Subcutaneous preadipocyte (primary cell): ENCODE measurements around the gene NFYA. TPM values are rescaled to one million over a fixed set of nuclear protein-coding genes. Genes with fewer than 3 reads are reported as not detected.

Source experiments
- total RNA-seq: library from RNA; depleted of rRNA; stranded (reverse); fragments of >200 nt; gene quantifications from 2 replicates; pipeline ENCODE4 v1.2.3, GENCODE V29; 2012

NFYA gene
- 5.9 and 11.3 TPM in 2 replicates for total RNA-seq

GRCh38 chr6:41072836-41073202, at the start of gene NFYA:
TSS of gene NFYA (plus strand) at chr6:41072974. CDS start at chr6:41079090, 6,116 bp downstream.

GRCh38 chr6:41039060-41039998, 33.4 kb upstream of the NFYA start, which contains the start of gene UNC5CL:
TSS of gene UNC5CL (minus strand) at chr6:41039221. CDS start at chr6:41035074, 4,147 bp downstream.

GRCh38 chr6:41042226-41043055, 30.3 kb upstream of the NFYA start, which contains the start of gene TSPO2:
TSS of gene TSPO2 (plus strand) at chr6:41042467. CDS start at chr6:41042986, 519 bp downstream.

GRCh38 chr6:41053041-41053440, 19.7 kb upstream of the NFYA start, which contains the start of gene APOBEC2:
TSS of gene APOBEC2 (plus strand) at chr6:41053202. CDS start at chr6:41053348, 146 bp downstream.

GRCh38 chr6:41071923-41072835, 595 bp upstream of the NFYA start, which contains the start of gene OARD1:
TSS of gene OARD1 (minus strand) at chr6:41072356. CDS start at chr6:41071634, 722 bp downstream.

Other genes with a start within 250 kb of the NFYA start
- under 0.01 TPM in 2 replicates for gene UNC5CL, start 33.8 kb upstream of the NFYA start, total RNA-seq
- gene TSPO2, start 30.5 kb upstream of the NFYA start, total RNA-seq: not detected in 2 replicates
- not detected in 2 replicates for gene APOBEC2, start 19.8 kb upstream of the NFYA start, total RNA-seq
- gene OARD1, start 618 bp upstream of the NFYA start, total RNA-seq: 4.8 and 6.3 TPM in 2 replicates
- gene TREML1, start 81.4 kb downstream of the NFYA start, total RNA-seq: not detected in 2 replicates
- not detected in 2 replicates for gene TREM2, start 90.1 kb downstream of the NFYA start, total RNA-seq
- gene TREML2, start 128.2 kb downstream of the NFYA start, total RNA-seq: not detected in 2 replicates
- gene TREML4, start 155.4 kb downstream of the NFYA start, total RNA-seq: not detected in 2 replicates
- 0.78 and 7.0 TPM in 2 replicates for gene TREM1, start 213.7 kb downstream of the NFYA start, total RNA-seq